Activated CD4-positive, alpha-beta T cell treated with anti-CD3 and anti-CD28 coated beads for 36 hours (primary cell): ENCODE measurements around the gene FAM200C. TPM values are rescaled to one million over a fixed set of nuclear protein-coding genes. Genes with fewer than 3 reads are reported as not detected.
A peak's percentile ranks its signal among the peaks of the same experiment; 100 is the strongest.

Experiments used
- ATAC-seq: fragments of 200-7000 bp; cut with Tn5 transposase; one replicate; pipeline ENCODE4 v1.10.0; 2021; ENCODE audit warnings: mild to moderate bottlenecking, moderate library complexity
- CTCF ChIA-PET: fragments of 350-600 bp; sonication (Branson Sonifier 250); formaldehyde crosslinking; loops from one replicate; lab custom pipeline; 2021; ENCODE audit warnings: antibody characterized with exemption; lab: Charles Lee
- POLR2A ChIA-PET: fragments of 350-600 bp; sonication (Branson Sonifier 250); formaldehyde crosslinking; loops from one replicate; lab custom pipeline; 2021; ENCODE audit warnings: antibody characterized with exemption, inconsistent platforms; lab: Charles Lee
- DNase-seq: peaks from one replicate; pipeline ENCODE4 v3.0.0-alpha.2; 2020
- H3K27ac Mint-ChIP-seq: one replicate; pipeline ENCODE4 v1.8.0; 2021; ENCODE audit warnings: mixed read lengths
- H3K27me3 Mint-ChIP-seq: one replicate; pipeline ENCODE4 v1.8.0; 2021; ENCODE audit warnings: mixed read lengths
- H3K36me3 Mint-ChIP-seq: one replicate; pipeline ENCODE4 v1.8.0; 2021; ENCODE audit warnings: low read depth, mixed read lengths
- H3K4me1 Mint-ChIP-seq: one replicate; pipeline ENCODE4 v1.8.0; 2021; ENCODE audit warnings: mixed read lengths
- H3K4me3 Mint-ChIP-seq: one replicate; pipeline ENCODE4 v1.8.0; 2021; ENCODE audit warnings: mild to moderate bottlenecking, moderate library complexity, mixed read lengths
- H3K9me3 Mint-ChIP-seq: one replicate; pipeline ENCODE4 v1.8.0; 2021; ENCODE audit warnings: low read depth, mixed read lengths
- intact Hi-C, 2 experiments: fragments of 100-400 bp; cut with DNase I in 1 of 2; cut with micrococcal nuclease in 1 of 2; formaldehyde crosslinking; loops; one replicate each; pipeline versions ENCODE4 v1.14.2 to v1.15.1; 2022 to 2024; cut with DNase I, micrococcal nuclease
- total RNA-seq, 2 experiments: library from RNA; stranded (reverse); gene quantifications; one replicate each; pipeline ENCODE4 v1.2.3, GENCODE V29; 2021

The FAM200C gene
- total RNA-seq, 2 experiments from 2014 or later, result 0.91 to 1.3 TPM

GRCh38 chr5:160385496-160385895, 14.4 kb downstream of the FAM200C start:
- H3K4me1 Mint-ChIP-seq, result no peaks in the 10 kb centered on the region
- H3K36me3 Mint-ChIP-seq, result no peaks in the 10 kb centered on the region
- ATAC-seq (no peak), DNase-seq (no peak)
- H3K4me3 Mint-ChIP-seq, result no peak overlapping the region
- no peak overlapping the region for H3K27ac Mint-ChIP-seq
- CTCF ChIA-PET, result interaction anchor here (1.0 kb wide), 1 partner anchor 40 kb away, joined by 3 read pairs; no protein-coding TSS in a partner anchor
- intact Hi-C loops, result no loop called here
- peaks cover 13% of the 10 kb centered on the region for H3K9me3 Mint-ChIP-seq
- no peaks in the 10 kb centered on the region for H3K27me3 Mint-ChIP-seq
- POLR2A ChIA-PET, result no interaction called here

- intact Hi-C loops, result no loop called here
- Mint-ChIP-seq H3K27ac (no peak overlapping the region), H3K4me1 (no peaks in the 10 kb centered on the region), H3K4me3 (no peak overlapping the region), H3K27me3 (no peaks in the 10 kb centered on the region), H3K9me3 (peaks cover 13% of the 10 kb centered on the region), H3K36me3 (no peaks in the 10 kb centered on the region)
- DNase-seq (no peak), ATAC-seq (no peak)
- ChIA-PET CTCF (interaction anchor here (0.6 kb wide), 1 partner anchor 1774 kb away, joined by 3 read pairs; no protein-coding TSS in a partner anchor), POLR2A (no interaction called here)
Measured at GRCh38 chr5:160384681-160385080, 15.2 kb downstream of the FAM200C start.

GRCh38 chr5:160382346-160382745, 17.5 kb downstream of the FAM200C start:
- no peaks in the 10 kb centered on the region for H3K4me1 Mint-ChIP-seq
- peaks cover 2% of the 10 kb centered on the region for H3K9me3 Mint-ChIP-seq
- no peaks in the 10 kb centered on the region for H3K36me3 Mint-ChIP-seq
- H3K27me3 Mint-ChIP-seq, result peaks cover 3% of the 10 kb centered on the region
- H3K4me3 Mint-ChIP-seq, result no peak overlapping the region
- POLR2A ChIA-PET, result no interaction called here
- H3K27ac Mint-ChIP-seq, result no peak overlapping the region
- DNase-seq, result no peak
- CTCF ChIA-PET, result no interaction called here
- intact Hi-C loops, result no loop called here
- ATAC-seq, result no peak

- POLR2A ChIA-PET, result no interaction called here
- Mint-ChIP-seq H3K27ac (no peak overlapping the region), H3K4me3 (no peak overlapping the region), H3K36me3 (no peaks in the 10 kb centered on the region), H3K27me3 (peaks cover 14% of the 10 kb centered on the region), H3K4me1 (no peaks in the 10 kb centered on the region), H3K9me3 (no peaks in the 10 kb centered on the region)
- CTCF ChIA-PET, result interaction anchor here (0.8 to 1.5 kb wide), 3 partner anchors 9 to 13 kb away, joined by 3 to 7 read pairs (median 5); no protein-coding TSS in a partner anchor
- DNase-seq (no peak), ATAC-seq (no peak)
- intact Hi-C loops, result no loop called here
Measured at GRCh38 chr5:160380041-160380440, 19.8 kb downstream of the FAM200C start.

- no peak overlapping the region for H3K4me3 Mint-ChIP-seq
- CTCF ChIA-PET, result interaction anchor here (0.8 to 1.5 kb wide), 4 partner anchors 8 to 14 kb away, joined by 3 to 7 read pairs (median 4); no protein-coding TSS in a partner anchor
- H3K9me3 Mint-ChIP-seq, result no peaks in the 10 kb centered on the region
- intact Hi-C loops, result no loop called here
- H3K36me3 Mint-ChIP-seq, result no peaks in the 10 kb centered on the region
- DNase-seq (no peak), ATAC-seq (no peak)
- peaks cover 19% of the 10 kb centered on the region for H3K27me3 Mint-ChIP-seq
- H3K4me1 Mint-ChIP-seq, result no peaks in the 10 kb centered on the region
- POLR2A ChIA-PET, result no interaction called here
- no peak overlapping the region for H3K27ac Mint-ChIP-seq
Measured at GRCh38 chr5:160379511-160379910, 20.3 kb downstream of the FAM200C start.

- H3K27me3 Mint-ChIP-seq, result peaks cover 25% of the 10 kb centered on the region
- no peaks in the 10 kb centered on the region for H3K9me3 Mint-ChIP-seq
- intact Hi-C loops, result no loop called here
- no peaks in the 10 kb centered on the region for H3K36me3 Mint-ChIP-seq
- ATAC-seq (no peak), DNase-seq (no peak)
- POLR2A ChIA-PET, result interaction anchor here (0.6 kb wide), 1 partner anchor 194 kb away, joined by 6 read pairs; no protein-coding TSS in a partner anchor
- no peak overlapping the region for H3K27ac Mint-ChIP-seq
- CTCF ChIA-PET, result interaction anchor here (0.6 to 1.4 kb wide), 2 partner anchors 33 to 60 kb away, joined by 3 read pairs; no protein-coding TSS in a partner anchor
- H3K4me3 Mint-ChIP-seq, result no peak overlapping the region
- no peaks in the 10 kb centered on the region for H3K4me1 Mint-ChIP-seq
Measured at GRCh38 chr5:160378330-160378729, 21.5 kb downstream of the FAM200C start.

GRCh38 chr5:160377651-160378050, 22.2 kb downstream of the FAM200C start:
- Mint-ChIP-seq H3K27me3 (peaks cover 30% of the 10 kb centered on the region), H3K9me3 (no peaks in the 10 kb centered on the region), H3K4me3 (no peak overlapping the region), H3K36me3 (no peaks in the 10 kb centered on the region), H3K4me1 (no peaks in the 10 kb centered on the region), H3K27ac (no peak overlapping the region)
- ATAC-seq, result no peak
- CTCF ChIA-PET, result interaction anchor here (0.6 to 2.4 kb wide), 3 partner anchors 13 to 79 kb away, joined by 3 to 9 read pairs (median 4); no protein-coding TSS in a partner anchor
- intact Hi-C loops, result no loop called here
- POLR2A ChIA-PET, result no interaction called here
- no peak for DNase-seq

GRCh38 chr5:160376416-160376815, 23.4 kb downstream of the FAM200C start:
- ATAC-seq, result no peak
- intact Hi-C loops, result no loop called here
- H3K4me3 Mint-ChIP-seq, result no peak overlapping the region
- DNase-seq, result no peak
- H3K36me3 Mint-ChIP-seq, result no peaks in the 10 kb centered on the region
- H3K9me3 Mint-ChIP-seq, result no peaks in the 10 kb centered on the region
- POLR2A ChIA-PET, result interaction anchor here (0.7 kb wide), 1 partner anchor 39 kb away, joined by 10 read pairs; no protein-coding TSS in a partner anchor
- no peaks in the 10 kb centered on the region for H3K4me1 Mint-ChIP-seq
- H3K27ac Mint-ChIP-seq, result no peak overlapping the region
- CTCF ChIA-PET, result interaction anchor here (2.4 kb wide), 1 partner anchor 15 kb away, joined by 9 read pairs; no protein-coding TSS in a partner anchor
- H3K27me3 Mint-ChIP-seq, result peaks cover 35% of the 10 kb centered on the region

- POLR2A ChIA-PET, result no interaction called here
- peaks cover 3% of the 10 kb centered on the region for H3K4me1 Mint-ChIP-seq
- H3K27ac Mint-ChIP-seq, result no peak overlapping the region
- ATAC-seq (no peak), DNase-seq (no peak)
- peaks cover 42% of the 10 kb centered on the region for H3K27me3 Mint-ChIP-seq
- no peak overlapping the region for H3K4me3 Mint-ChIP-seq
- intact Hi-C loops, result no loop called here
- CTCF ChIA-PET, result interaction anchor here (0.6 to 2.4 kb wide), 2 partner anchors 15 to 1330 kb away, joined by 3 to 9 read pairs; no protein-coding TSS in a partner anchor
- H3K36me3 Mint-ChIP-seq, result no peaks in the 10 kb centered on the region
- no peaks in the 10 kb centered on the region for H3K9me3 Mint-ChIP-seq
Measured at GRCh38 chr5:160375701-160376100, 24.2 kb downstream of the FAM200C start.

- peaks cover 5% of the 10 kb centered on the region for H3K4me1 Mint-ChIP-seq
- ATAC-seq (no peak), DNase-seq (no peak)
- H3K27ac Mint-ChIP-seq, result no peak overlapping the region
- CTCF ChIA-PET, result interaction anchor here (2.4 kb wide), 1 partner anchor 16 kb away, joined by 9 read pairs; no protein-coding TSS in a partner anchor
- H3K36me3 Mint-ChIP-seq, result no peaks in the 10 kb centered on the region
- POLR2A ChIA-PET, result no interaction called here
- peaks cover 44% of the 10 kb centered on the region for H3K27me3 Mint-ChIP-seq
- no peak overlapping the region for H3K4me3 Mint-ChIP-seq
- no peaks in the 10 kb centered on the region for H3K9me3 Mint-ChIP-seq
- intact Hi-C loops, result no loop called here
Measured at GRCh38 chr5:160375166-160375565, 24.7 kb downstream of the FAM200C start.

- no peak overlapping the region for H3K27ac Mint-ChIP-seq
Measured at GRCh38 chr5:160371294-160371693, 28.6 kb downstream of the FAM200C start.

GRCh38 chr5:160370713-160371034, 29.2 kb downstream of the FAM200C start:
- ChIA-PET CTCF (interaction anchor here (0.6 to 0.8 kb wide), 3 partner anchors 18 to 351 kb away, joined by 3 to 4 read pairs (median 4); no protein-coding TSS in a partner anchor), POLR2A (no interaction called here)
- H3K4me1 Mint-ChIP-seq, result peaks cover 11% of the 10 kb centered on the region
- no peak overlapping the region for H3K27ac Mint-ChIP-seq
- ATAC-seq (no peak), DNase-seq (no peak)
- H3K9me3 Mint-ChIP-seq, result no peaks in the 10 kb centered on the region
- peak overlapping the region; percentile 37 for H3K4me3 Mint-ChIP-seq
- intact Hi-C loops, result no loop called here
- H3K36me3 Mint-ChIP-seq, result no peaks in the 10 kb centered on the region
- peaks cover 67% of the 10 kb centered on the region for H3K27me3 Mint-ChIP-seq

More at GRCh38 chr5:160371294-160371693, 28.6 kb downstream of the FAM200C start:
- no peak for ATAC-seq
- Mint-ChIP-seq H3K4me3 (peak overlapping the region; percentile 37), H3K36me3 (no peaks in the 10 kb centered on the region), H3K27me3 (peaks cover 66% of the 10 kb centered on the region), H3K4me1 (peaks cover 11% of the 10 kb centered on the region), H3K9me3 (no peaks in the 10 kb centered on the region)
- DNase-seq, result no peak
- CTCF ChIA-PET, result interaction anchor here (0.6 to 0.7 kb wide), 4 partner anchors 9 to 352 kb away, joined by 3 to 4 read pairs (median 3); no protein-coding TSS in a partner anchor
- POLR2A ChIA-PET, result no interaction called here
- intact Hi-C loops, result no loop called here
